Activated CD4-positive, alpha-beta memory T cell treated with anti-CD3 and anti-CD28 coated beads, Interleukin-2, amount 10 ng/mL, durations not matched to agents 7 days and 5 days (primary cell): ENCODE results near the gene ZSCAN22. TPM values are rescaled to one million over a fixed set of nuclear protein-coding genes. Genes with fewer than 3 reads are reported as not detected.
A peak's percentile ranks its signal among the peaks of the same experiment; 100 is the strongest.

Experiments
- CTCF ChIA-PET: fragments of 350-600 bp; sonication (Branson Sonifier 250); formaldehyde crosslinking; loops from one replicate; lab custom pipeline; 2021; ENCODE audit warnings: antibody characterized with exemption, inconsistent platforms; lab: Charles Lee
- POLR2A ChIA-PET: fragments of 350-600 bp; sonication (Branson Sonifier 250); formaldehyde crosslinking; loops from one replicate; lab custom pipeline; 2021; ENCODE audit warnings: antibody characterized with exemption; lab: Charles Lee
- DNase-seq: peaks from one replicate; pipeline ENCODE4 v3.0.0-alpha.2; 2020
- H3K27ac Mint-ChIP-seq: one replicate; pipeline ENCODE4 v1.8.0; 2021; ENCODE audit warnings: mild to moderate bottlenecking, mixed read lengths
- H3K27me3 Mint-ChIP-seq: one replicate; pipeline ENCODE4 v1.8.0; 2021; ENCODE audit warnings: mixed read lengths
- H3K36me3 Mint-ChIP-seq: one replicate; pipeline ENCODE4 v1.8.0; 2021; ENCODE audit warnings: low read depth, mixed read lengths
- H3K4me1 Mint-ChIP-seq: one replicate; pipeline ENCODE4 v1.8.0; 2021; ENCODE audit warnings: mixed read lengths
- H3K4me3 Mint-ChIP-seq: one replicate; pipeline ENCODE4 v1.8.0; 2021; ENCODE audit warnings: mild to moderate bottlenecking, mixed read lengths
- H3K9me3 Mint-ChIP-seq: one replicate; pipeline ENCODE4 v1.8.0; 2021; ENCODE audit warnings: mixed read lengths
- total RNA-seq, 2 experiments: library from RNA; stranded (reverse); gene quantifications; one replicate each; pipeline ENCODE4 v1.2.3, GENCODE V29; 2021

ZSCAN22 gene
- total RNA-seq, 2 experiments from 2014 or later, result 5.4 to 5.7 TPM

GRCh38 chr19:58325311-58326022 is 1.3 kb upstream of the ZSCAN22 start:
- peaks cover 11% of the 10 kb centered on the region for H3K36me3 Mint-ChIP-seq
- no peaks in the 10 kb centered on the region for H3K27me3 Mint-ChIP-seq
- no peaks in the 10 kb centered on the region for H3K4me1 Mint-ChIP-seq
- POLR2A ChIA-PET, result interaction anchor here (0.7 to 2.2 kb wide), 10 partner anchors 8 to 475 kb away, joined by 3 to 23 read pairs (median 4); partner anchors contain the start of genes ERVK3-1, RPS5, ZNF497 and ZNF587
- no peak for DNase-seq
- H3K4me3 Mint-ChIP-seq, result no peak overlapping the region
- no peak overlapping the region for H3K27ac Mint-ChIP-seq
- CTCF ChIA-PET, result interaction anchor here (1.3 kb wide), 1 partner anchor 38 kb away, joined by 6 read pairs; the partner anchor contains the start of gene ZNF497
- no peaks in the 10 kb centered on the region for H3K9me3 Mint-ChIP-seq

- DNase-seq, result no peak
- H3K27me3 Mint-ChIP-seq, result no peaks in the 10 kb centered on the region
- no peaks in the 10 kb centered on the region for H3K9me3 Mint-ChIP-seq
- H3K4me1 Mint-ChIP-seq, result no peaks in the 10 kb centered on the region
- H3K27ac Mint-ChIP-seq, result no peak overlapping the region
- H3K4me3 Mint-ChIP-seq, result no peak overlapping the region
- peaks cover 9% of the 10 kb centered on the region for H3K36me3 Mint-ChIP-seq
- ChIA-PET CTCF (interaction anchor here (0.9 to 1.4 kb wide), 5 partner anchors 21 to 255 kb away, joined by 4 to 12 read pairs (median 6); partner anchors contain the start of genes ZBTB45, ZNF497 and ZNF584), POLR2A (interaction anchor here (1.0 to 2.2 kb wide), 13 partner anchors 9 to 193 kb away, joined by 3 to 23 read pairs (median 5); partner anchors contain the start of genes ERVK3-1, RPS5, ZBTB45 and ZNF497)
These were observed 287 bp upstream of the ZSCAN22 start for GRCh38 chr19:58326501-58326913.

- Mint-ChIP-seq H3K9me3 (no peaks in the 10 kb centered on the region), H3K27ac (no peak overlapping the region), H3K4me1 (no peaks in the 10 kb centered on the region), H3K27me3 (no peaks in the 10 kb centered on the region), H3K4me3 (no peak overlapping the region), H3K36me3 (peaks cover 2% of the 10 kb centered on the region)
- ChIA-PET POLR2A (no interaction called here), CTCF (interaction anchor here (1.5 to 2.2 kb wide), 2 partner anchors 14 to 191 kb away, joined by 5 to 6 read pairs; partner anchors contain the start of gene ZBTB45)
- DNase-seq, result no peak
These were observed 2.2 kb downstream of the ZSCAN22 start for GRCh38 chr19:58328999-58329398.

GRCh38 chr19:58330458-58330857 is 3.7 kb downstream of the ZSCAN22 start:
- H3K27ac Mint-ChIP-seq, result no peak overlapping the region
- H3K4me3 Mint-ChIP-seq, result no peak overlapping the region
- H3K36me3 Mint-ChIP-seq, result peaks cover 13% of the 10 kb centered on the region
- no peaks in the 10 kb centered on the region for H3K9me3 Mint-ChIP-seq
- no peaks in the 10 kb centered on the region for H3K4me1 Mint-ChIP-seq
- ChIA-PET POLR2A (interaction anchor here (0.7 kb wide), 1 partner anchor 147 kb away, joined by 3 read pairs; no protein-coding TSS in a partner anchor), CTCF (interaction anchor here (1.0 to 1.2 kb wide), 2 partner anchors 17 to 102 kb away, joined by 3 to 4 read pairs; partner anchors contain the start of gene ZNF544)
- DNase-seq, result no peak
- no peaks in the 10 kb centered on the region for H3K27me3 Mint-ChIP-seq

- peaks cover 22% of the 10 kb centered on the region for H3K36me3 Mint-ChIP-seq
- no peak overlapping the region for H3K4me3 Mint-ChIP-seq
- CTCF ChIA-PET, result no interaction called here
- no peak for DNase-seq
- no peaks in the 10 kb centered on the region for H3K4me1 Mint-ChIP-seq
- H3K27me3 Mint-ChIP-seq, result no peaks in the 10 kb centered on the region
- no peaks in the 10 kb centered on the region for H3K9me3 Mint-ChIP-seq
- H3K27ac Mint-ChIP-seq, result no peak overlapping the region
- POLR2A ChIA-PET, result no interaction called here
These were observed 5.9 kb downstream of the ZSCAN22 start for GRCh38 chr19:58332697-58333096.

- H3K4me1 Mint-ChIP-seq, result no peaks in the 10 kb centered on the region
- no peak overlapping the region for H3K4me3 Mint-ChIP-seq
- ChIA-PET POLR2A (no interaction called here), CTCF (interaction anchor here (0.6 to 1.2 kb wide), 2 partner anchors 185 to 276 kb away, joined by 3 to 4 read pairs; partner anchors contain the start of genes ZBTB45 and ZNF135)
- H3K27me3 Mint-ChIP-seq, result no peaks in the 10 kb centered on the region
- H3K27ac Mint-ChIP-seq, result no peak overlapping the region
- H3K36me3 Mint-ChIP-seq, result peaks cover 39% of the 10 kb centered on the region
- no peak for DNase-seq
- H3K9me3 Mint-ChIP-seq, result peaks cover 3% of the 10 kb centered on the region
These were observed 8.0 kb downstream of the ZSCAN22 start for GRCh38 chr19:58334691-58335249.

- no peaks in the 10 kb centered on the region for H3K27me3 Mint-ChIP-seq
- CTCF ChIA-PET, result no interaction called here
These were observed 8.8 kb downstream of the ZSCAN22 start for GRCh38 chr19:58335630-58336029.

GRCh38 chr19:58336216-58336615 is 9.4 kb downstream of the ZSCAN22 start:
- no peak for DNase-seq
- Mint-ChIP-seq H3K4me1 (no peaks in the 10 kb centered on the region), H3K9me3 (peaks cover 6% of the 10 kb centered on the region), H3K27me3 (no peaks in the 10 kb centered on the region), H3K4me3 (no peak overlapping the region), H3K27ac (no peak overlapping the region), H3K36me3 (peaks cover 48% of the 10 kb centered on the region)
- CTCF ChIA-PET, result no interaction called here
- POLR2A ChIA-PET, result no interaction called here

More at GRCh38 chr19:58335630-58336029, 8.8 kb downstream of the ZSCAN22 start:
- H3K36me3 Mint-ChIP-seq, result peaks cover 43% of the 10 kb centered on the region
- no peak for DNase-seq
- no peak overlapping the region for H3K4me3 Mint-ChIP-seq
- no peaks in the 10 kb centered on the region for H3K4me1 Mint-ChIP-seq
- no peak overlapping the region for H3K27ac Mint-ChIP-seq
- POLR2A ChIA-PET, result no interaction called here
- peaks cover 6% of the 10 kb centered on the region for H3K9me3 Mint-ChIP-seq

GRCh38 chr19:58336820-58337219 is 10.0 kb downstream of the ZSCAN22 start:
- Mint-ChIP-seq H3K4me1 (no peaks in the 10 kb centered on the region), H3K27me3 (no peaks in the 10 kb centered on the region), H3K4me3 (no peak overlapping the region), H3K27ac (no peak overlapping the region), H3K36me3 (peaks cover 50% of the 10 kb centered on the region), H3K9me3 (peaks cover 6% of the 10 kb centered on the region)
- ChIA-PET CTCF (no interaction called here), POLR2A (no interaction called here)
- no peak for DNase-seq

GRCh38 chr19:58338336-58338735 is 11.5 kb downstream of the ZSCAN22 start:
- H3K4me1 Mint-ChIP-seq, result no peaks in the 10 kb centered on the region
- H3K4me3 Mint-ChIP-seq, result no peak overlapping the region
- H3K36me3 Mint-ChIP-seq, result peaks cover 52% of the 10 kb centered on the region
- POLR2A ChIA-PET, result no interaction called here
- H3K9me3 Mint-ChIP-seq, result peaks cover 9% of the 10 kb centered on the region
- CTCF ChIA-PET, result no interaction called here
- H3K27me3 Mint-ChIP-seq, result no peaks in the 10 kb centered on the region
- no peak overlapping the region for H3K27ac Mint-ChIP-seq
- DNase-seq, result no peak

GRCh38 chr19:58338825-58339558 is 12.2 kb downstream of the ZSCAN22 start:
- peaks cover 52% of the 10 kb centered on the region for H3K36me3 Mint-ChIP-seq
- no peak overlapping the region for H3K4me3 Mint-ChIP-seq
- no peaks in the 10 kb centered on the region for H3K4me1 Mint-ChIP-seq
- H3K27ac Mint-ChIP-seq, result no peak overlapping the region
- ChIA-PET CTCF (no interaction called here), POLR2A (no interaction called here)
- H3K27me3 Mint-ChIP-seq, result no peaks in the 10 kb centered on the region
- peaks cover 11% of the 10 kb centered on the region for H3K9me3 Mint-ChIP-seq
- no peak for DNase-seq

GRCh38 chr19:58345558-58345957 is 18.8 kb downstream of the ZSCAN22 start:
- POLR2A ChIA-PET, result interaction anchor here (2.7 kb wide), 1 partner anchor 11 kb away, joined by 16 read pairs; no protein-coding TSS in a partner anchor
- DNase-seq, result no peak
- H3K4me1 Mint-ChIP-seq, result peaks cover 32% of the 10 kb centered on the region
- CTCF ChIA-PET, result no interaction called here
- peaks cover 6% of the 10 kb centered on the region for H3K27me3 Mint-ChIP-seq
- H3K9me3 Mint-ChIP-seq, result peaks cover 5% of the 10 kb centered on the region
- peaks cover 27% of the 10 kb centered on the region for H3K36me3 Mint-ChIP-seq
- no peak overlapping the region for H3K27ac Mint-ChIP-seq
- H3K4me3 Mint-ChIP-seq, result peak overlapping the region; percentile 92
